Measurements from ENCODE around the gene KIF1B.

The KIF1B gene

GRCh38 chr1:10302416-10302815 is 92.0 kb downstream of the KIF1B start:
- ChIA-PET POLR2A (no interaction called here), CTCF (interaction anchor here (0.6 to 0.8 kb wide), 3 partner anchors 11 to 1098 kb away, joined by 3 read pairs; no protein-coding TSS in a partner anchor)
- Histone ChIP-seq H3K36me3 (ENCODE audit: control insufficient read depth in 2 of 2, insufficient read depth in 1 of 2, low read length in 2 of 2) (peaks cover 14 to 68% of the 10 kb centered on the region in 2 experiments; a peak in 2 of 3 replicates), H3K4me3 (ENCODE audit: low read depth, low read length) (no peak overlapping the region), H3K9me3 (ENCODE audit: control insufficient read depth, insufficient read depth, low read depth, low read length) (no peaks in the 10 kb centered on the region), H3K27ac (ENCODE audit: extremely low read depth, low read depth, low read length) (no peak overlapping the region), H3K4me1 (ENCODE audit: control insufficient read depth, insufficient read depth, low read length) (no peaks in the 10 kb centered on the region)
- TF ChIP-seq ZNF311 (tag by site-specific recombination; IDR thresholded peaks at IDR 0.05; ENCODE audit: borderline replicate concordance) (no peak), TRIM28 (IDR thresholded peaks at IDR 0.05; ENCODE audit: borderline replicate concordance, low read length) (no peak), PATZ1 (tag by site-specific recombination; IDR thresholded peaks at IDR 0.05) (no peak), SALL2 (tag by site-specific recombination; IDR thresholded peaks at IDR 0.05; ENCODE audit: borderline replicate concordance) (no peak), ZNF202 (tag by site-specific recombination; IDR thresholded peaks at IDR 0.05; ENCODE audit: borderline replicate concordance) (no peak), ZNF629 (tag by site-specific recombination; IDR thresholded peaks at IDR 0.05) (no peak), ZNF354C (tag by site-specific recombination; IDR thresholded peaks at IDR 0.05; ENCODE audit: borderline replicate concordance, low read depth) (no peak)
- TF ChIP-seq, protein P1, sequence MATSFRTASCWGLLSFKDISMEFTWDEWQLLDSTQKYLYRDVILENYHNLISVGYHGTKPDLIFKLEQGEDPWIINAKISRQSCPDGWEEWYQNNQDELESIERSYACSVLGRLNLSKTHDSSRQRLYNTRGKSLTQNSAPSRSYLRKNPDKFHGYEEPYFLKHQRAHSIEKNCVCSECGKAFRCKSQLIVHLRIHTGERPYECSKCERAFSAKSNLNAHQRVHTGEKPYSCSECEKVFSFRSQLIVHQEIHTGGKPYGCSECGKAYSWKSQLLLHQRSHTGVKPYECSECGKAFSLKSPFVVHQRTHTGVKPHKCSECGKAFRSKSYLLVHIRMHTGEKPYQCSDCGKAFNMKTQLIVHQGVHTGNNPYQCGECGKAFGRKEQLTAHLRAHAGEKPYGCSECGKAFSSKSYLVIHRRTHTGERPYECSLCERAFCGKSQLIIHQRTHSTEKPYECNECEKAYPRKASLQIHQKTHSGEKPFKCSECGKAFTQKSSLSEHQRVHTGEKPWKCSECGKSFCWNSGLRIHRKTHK (tag by site-specific recombination; IDR thresholded peaks at IDR 0.05), result no peak

GRCh38 chr1:10304295-10304694 is 93.9 kb downstream of the KIF1B start:
- Histone ChIP-seq H3K9me3 (ENCODE audit: control insufficient read depth, insufficient read depth, low read depth, low read length) (no peaks in the 10 kb centered on the region), H3K4me1 (ENCODE audit: control insufficient read depth, insufficient read depth, low read length) (no peaks in the 10 kb centered on the region), H3K4me3 (ENCODE audit: low read depth, low read length) (no peak overlapping the region), H3K36me3 (ENCODE audit: control insufficient read depth in 2 of 2, insufficient read depth in 1 of 2, low read length in 2 of 2) (peaks cover 9 to 53% of the 10 kb centered on the region in 2 experiments; a peak in 1 of 3 replicates), H3K27ac (ENCODE audit: extremely low read depth, low read depth, low read length) (no peak overlapping the region)
- ChIA-PET CTCF (interaction anchor here (0.6 kb wide), 1 partner anchor 151 kb away, joined by 5 read pairs; no protein-coding TSS in a partner anchor), POLR2A (interaction anchor here (0.5 kb wide), 1 partner anchor 13 kb away, joined by 4 read pairs; no protein-coding TSS in a partner anchor)
- TF ChIP-seq ZNF341 (tag by site-specific recombination; IDR thresholded peaks at IDR 0.05; ENCODE audit: low read depth) (no peak), ZNF777 (tag by site-specific recombination; IDR thresholded peaks at IDR 0.05; ENCODE audit: borderline replicate concordance) (no peak), YY1 (tag by site-specific recombination; IDR thresholded peaks at IDR 0.05) (no peak), ZNF791 (tag by site-specific recombination; IDR thresholded peaks at IDR 0.05) (no peak), ZNF394 (tag by site-specific recombination; IDR thresholded peaks at IDR 0.05; ENCODE audit: borderline replicate concordance) (no peak), ZNF324 (tag by site-specific recombination; IDR thresholded peaks at IDR 0.05) (no peak), ZNF843 (tag by site-specific recombination; IDR thresholded peaks at IDR 0.05) (no peak), ZNF24 (tag by site-specific recombination; IDR thresholded peaks at IDR 0.05) (no peak)
- TF ChIP-seq, protein P2, sequence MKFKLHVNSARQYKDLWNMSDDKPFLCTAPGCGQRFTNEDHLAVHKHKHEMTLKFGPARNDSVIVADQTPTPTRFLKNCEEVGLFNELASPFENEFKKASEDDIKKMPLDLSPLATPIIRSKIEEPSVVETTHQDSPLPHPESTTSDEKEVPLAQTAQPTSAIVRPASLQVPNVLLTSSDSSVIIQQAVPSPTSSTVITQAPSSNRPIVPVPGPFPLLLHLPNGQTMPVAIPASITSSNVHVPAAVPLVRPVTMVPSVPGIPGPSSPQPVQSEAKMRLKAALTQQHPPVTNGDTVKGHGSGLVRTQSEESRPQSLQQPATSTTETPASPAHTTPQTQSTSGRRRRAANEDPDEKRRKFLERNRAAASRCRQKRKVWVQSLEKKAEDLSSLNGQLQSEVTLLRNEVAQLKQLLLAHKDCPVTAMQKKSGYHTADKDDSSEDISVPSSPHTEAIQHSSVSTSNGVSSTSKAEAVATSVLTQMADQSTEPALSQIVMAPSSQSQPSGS (tag by site-specific recombination; IDR thresholded peaks at IDR 0.05; ENCODE audit: low read depth), result no peak
- TF ChIP-seq, protein P3, sequence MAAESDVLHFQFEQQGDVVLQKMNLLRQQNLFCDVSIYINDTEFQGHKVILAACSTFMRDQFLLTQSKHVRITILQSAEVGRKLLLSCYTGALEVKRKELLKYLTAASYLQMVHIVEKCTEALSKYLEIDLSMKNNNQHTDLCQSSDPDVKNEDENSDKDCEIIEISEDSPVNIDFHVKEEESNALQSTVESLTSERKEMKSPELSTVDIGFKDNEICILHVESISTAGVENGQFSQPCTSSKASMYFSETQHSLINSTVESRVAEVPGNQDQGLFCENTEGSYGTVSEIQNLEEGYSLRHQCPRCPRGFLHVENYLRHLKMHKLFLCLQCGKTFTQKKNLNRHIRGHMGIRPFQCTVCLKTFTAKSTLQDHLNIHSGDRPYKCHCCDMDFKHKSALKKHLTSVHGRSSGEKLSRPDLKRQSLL (tag by site-specific recombination; IDR thresholded peaks at IDR 0.05), result no peak
